NCI-H1092 (cell line): ENCODE measurements around the gene HS3ST3A1.

Source experiments
- DNase-seq: peaks from one replicate; lab custom pipeline; 2025; lab: John Stamatoyannopoulos, UW

Gene HS3ST3A1

DNA sequence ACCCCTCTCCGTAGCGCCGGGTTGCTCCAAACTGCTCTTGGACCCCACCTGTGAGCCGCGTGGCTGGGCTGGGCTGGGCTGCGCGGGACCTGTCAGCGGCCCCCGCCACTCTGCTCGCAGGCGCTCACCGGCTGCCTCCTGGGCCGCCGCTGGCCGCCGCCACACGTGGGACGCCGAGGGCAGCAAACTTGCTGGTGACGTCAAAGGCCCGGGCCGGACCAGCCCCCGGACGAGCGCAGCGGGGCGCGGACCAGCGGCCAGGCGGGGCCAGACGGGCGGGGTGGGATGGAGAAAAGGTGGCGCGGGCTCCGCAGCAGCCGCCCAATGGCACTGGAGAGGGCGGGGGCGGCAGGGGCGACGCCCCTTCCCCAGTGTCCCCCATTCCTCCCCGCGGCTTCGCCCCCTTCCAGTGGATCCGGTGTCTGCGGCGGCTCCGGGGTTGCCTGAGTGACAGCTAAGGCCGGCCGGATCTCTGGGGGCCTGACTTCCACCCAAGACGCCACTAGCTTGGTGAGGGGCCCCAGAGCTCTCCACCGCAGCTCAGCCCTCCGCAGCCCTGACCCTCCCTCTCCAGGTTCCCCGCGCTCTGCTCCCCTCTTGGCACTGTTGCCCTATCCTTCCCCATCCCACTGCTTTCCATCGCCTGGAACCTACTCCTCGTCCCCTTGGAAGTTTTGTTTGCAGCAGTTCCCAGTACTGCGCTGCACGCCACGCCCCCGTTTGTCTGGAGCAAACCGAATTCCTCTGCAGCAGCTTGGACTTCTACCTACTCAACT lies at the start of gene HS3ST3A1:
Gene HS3ST3A1, minus strand, starts transcription at position 154 of the 776 bp plus-strand sequence. CDS start 800 bp downstream, outside the sequence.
- DNase-seq, result no peak

DNA sequence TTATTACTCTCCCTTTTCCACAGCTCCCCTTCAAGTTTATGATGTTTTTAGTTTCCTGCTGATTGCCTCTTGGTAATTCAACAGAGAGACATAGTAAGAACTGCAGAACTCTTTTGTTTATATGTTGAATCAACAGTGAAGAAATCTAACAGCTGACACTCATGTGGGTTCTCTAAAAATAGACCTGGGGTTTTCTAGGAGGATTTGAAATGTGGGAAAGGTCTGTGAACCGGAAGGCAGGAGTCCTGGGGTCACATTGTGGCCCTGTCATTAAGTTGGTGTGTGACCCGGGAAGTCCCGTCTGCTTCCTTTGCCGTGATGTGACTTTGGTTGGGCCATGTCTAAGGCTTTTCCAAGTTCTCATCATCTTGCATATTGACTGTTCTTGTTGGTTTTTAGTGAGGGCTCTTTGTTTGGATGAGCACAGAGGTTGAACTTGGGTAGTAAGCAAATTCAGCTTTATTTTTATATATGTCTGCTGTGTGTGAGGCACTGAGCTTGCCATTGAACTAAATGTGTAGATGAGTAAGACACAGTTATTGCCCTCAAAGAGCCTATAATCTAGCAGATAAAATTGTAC lies 48.5 kb upstream of the HS3ST3A1 start:
- DNase-seq, result no peak

DNA sequence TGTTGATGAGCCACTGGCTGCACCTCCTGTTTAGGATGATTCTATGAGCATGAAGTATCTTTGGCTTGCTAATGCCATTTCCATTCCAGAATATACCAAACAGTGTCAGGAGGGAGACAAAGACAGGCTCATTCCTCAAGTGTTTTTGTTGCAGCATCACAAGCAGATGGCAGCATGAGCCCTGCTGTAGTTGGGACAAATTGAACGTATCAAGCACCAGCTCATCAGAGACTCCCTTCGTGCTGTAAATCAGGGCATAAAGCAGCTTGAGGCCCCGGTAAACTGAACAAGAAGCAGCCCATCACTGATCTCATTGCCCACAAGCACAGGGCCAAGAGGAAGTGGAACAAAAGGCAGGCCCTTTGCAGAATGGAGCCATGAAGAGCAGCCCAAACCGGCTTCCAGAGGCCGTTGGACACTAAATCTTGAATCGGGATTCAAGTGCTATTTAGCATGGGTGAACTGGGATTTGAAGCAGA lies 45.9 kb upstream of the HS3ST3A1 start:
- DNase-seq, result no peak

DNA sequence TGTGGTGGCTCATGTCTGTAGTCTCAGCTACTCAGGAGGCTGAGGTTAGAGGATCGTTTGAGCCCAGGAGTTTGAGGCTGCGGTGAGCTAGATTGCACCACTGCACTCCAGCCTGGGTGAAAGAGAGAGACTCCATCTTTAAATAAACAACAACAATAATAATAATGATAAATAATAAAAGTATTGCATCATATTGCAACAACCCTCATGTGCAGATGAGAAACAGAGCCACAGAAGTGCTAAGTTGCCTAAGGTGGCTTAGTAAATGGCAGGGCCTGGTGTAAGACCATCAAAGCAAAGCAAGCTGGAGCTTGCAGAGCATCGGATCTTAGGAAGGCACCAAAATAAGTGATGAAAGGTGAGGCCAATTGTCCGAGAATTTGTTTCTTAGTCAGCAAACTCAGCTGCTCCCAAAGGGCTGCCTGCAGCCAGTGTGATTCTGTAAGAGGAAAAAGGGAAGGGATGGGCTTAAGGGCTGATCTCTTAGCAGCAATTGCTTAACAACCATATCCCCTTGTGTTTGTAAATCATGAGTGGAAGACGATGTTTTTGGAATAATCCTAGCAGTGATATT lies 45.3 kb upstream of the HS3ST3A1 start:
- no peak for DNase-seq

DNA sequence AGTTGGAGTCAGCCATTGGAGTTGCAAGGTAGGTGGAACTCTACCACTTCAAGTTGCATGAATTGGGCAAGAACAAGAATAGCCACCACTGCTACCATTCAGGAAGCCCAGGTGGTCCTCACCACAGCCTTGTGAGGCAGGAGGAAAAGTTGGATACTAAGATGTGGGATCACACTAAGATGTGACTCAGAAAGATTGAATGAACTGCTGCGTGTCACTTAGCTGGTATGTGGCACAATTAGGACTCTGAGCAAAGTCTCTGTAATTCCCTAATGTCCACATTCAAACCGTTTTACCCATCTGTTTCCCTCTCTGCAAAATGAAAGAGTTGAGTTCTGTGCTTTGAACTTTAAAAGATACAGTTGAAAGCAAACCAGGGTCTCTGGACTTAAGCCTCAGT lies 44.7 kb upstream of the HS3ST3A1 start:
- DNase-seq, result no peak

DNA sequence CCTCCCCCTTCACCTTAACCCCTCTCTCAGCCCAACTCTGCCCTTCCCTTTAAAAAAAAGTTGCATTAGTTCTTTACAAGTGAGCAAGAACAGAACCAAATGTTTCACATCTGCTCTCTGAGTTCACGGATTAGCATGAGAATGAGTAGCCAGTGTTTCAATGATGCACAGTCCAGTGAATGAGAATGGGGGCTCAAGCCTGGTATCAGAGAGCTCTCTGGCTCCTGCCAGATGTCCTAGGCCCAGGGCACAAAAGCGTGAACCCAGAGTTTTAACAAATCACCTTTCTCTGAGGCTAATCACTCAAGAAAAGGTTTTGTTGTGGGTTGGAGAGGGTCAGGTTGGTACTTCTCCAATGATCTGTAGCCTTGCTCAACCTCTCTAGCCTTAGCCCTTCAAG lies 41.5 kb upstream of the HS3ST3A1 start:
- DNase-seq, result no peak

DNA sequence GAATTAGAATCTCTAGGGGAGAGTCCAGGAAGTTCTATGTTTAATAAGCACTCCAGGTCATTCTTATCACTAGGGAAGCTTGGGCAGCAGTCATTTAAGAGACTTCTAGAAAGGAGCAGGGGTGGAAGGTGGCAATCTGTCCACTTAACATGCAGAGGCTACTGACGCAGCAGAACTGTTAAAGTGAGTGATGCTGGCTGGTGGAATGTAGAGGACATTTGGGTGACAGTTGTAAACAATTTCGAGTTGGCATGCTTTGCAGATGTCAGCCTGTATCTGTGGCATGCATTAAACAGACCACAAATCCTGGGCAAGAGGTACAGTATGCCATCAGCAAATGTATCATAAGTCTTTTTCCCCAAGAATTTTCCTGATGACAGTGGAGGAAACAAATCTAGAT lies 40.5 kb upstream of the HS3ST3A1 start:
- DNase-seq, result no peak

DNA sequence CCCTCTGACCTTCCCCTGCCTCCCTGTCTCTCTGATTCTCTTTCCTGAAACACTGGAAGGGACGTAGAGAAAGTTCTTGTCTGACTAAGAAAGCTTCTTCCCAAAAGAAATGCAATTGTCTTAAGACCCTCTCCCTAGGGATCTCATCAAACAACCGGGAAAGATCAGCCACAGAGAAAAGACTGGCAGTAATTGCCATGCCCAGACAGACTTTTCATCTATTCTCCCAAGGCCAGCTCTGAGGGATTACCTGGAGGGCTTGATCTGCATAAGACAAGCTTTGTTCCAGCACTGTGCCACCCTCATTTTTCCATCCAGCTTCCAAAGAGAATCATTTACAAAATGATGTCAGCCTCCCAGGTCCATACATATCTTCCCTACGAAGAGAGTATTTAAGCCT lies 38.8 kb upstream of the HS3ST3A1 start:
- DNase-seq, result no peak

DNA sequence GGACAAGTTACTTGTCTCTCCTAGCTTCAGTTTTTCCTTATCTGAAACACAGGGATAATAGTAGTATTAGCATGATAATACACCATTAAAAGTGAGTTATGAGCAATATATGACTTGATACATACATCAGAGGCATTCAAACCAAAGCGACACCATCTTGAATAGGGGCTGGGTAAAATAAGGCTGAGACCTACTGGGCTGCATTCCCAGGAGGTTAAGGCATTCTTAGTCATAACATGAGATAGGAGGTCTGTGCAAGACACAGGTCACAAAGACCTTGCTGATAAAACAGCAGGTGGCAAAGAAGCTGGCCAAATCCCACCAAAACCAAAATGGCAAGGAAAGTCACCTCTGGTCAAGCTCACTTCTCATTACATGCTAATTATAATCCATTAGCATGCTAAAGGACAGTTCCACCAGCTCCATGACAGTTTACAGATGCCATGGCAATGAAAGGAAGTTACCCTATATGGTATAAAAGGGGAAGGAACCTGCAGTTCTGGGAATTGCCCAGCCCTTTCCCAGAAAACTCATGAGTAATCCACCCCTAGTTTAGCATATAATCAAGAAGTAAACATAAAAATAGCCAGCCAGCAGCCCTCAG lies 37.2 kb upstream of the HS3ST3A1 start:
- no peak for DNase-seq

DNA sequence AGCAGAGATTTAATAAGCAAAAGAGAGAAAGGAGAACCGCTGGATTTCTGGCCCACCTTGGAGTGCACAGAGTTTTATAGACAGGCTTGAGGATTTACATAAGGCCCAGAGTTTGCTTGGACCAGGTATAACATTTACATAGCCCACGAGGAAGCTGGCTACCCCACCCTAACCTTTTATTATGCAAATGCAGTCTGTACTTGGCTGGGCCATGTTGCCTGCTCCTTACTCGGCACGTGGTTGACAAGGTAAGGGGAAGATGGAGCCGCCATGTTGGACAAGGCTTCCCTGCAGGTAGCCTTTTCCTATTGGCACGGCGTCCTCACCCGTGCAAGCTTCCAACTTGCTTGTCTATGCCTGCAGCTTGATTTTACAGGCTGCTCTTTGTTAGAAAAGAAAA lies 35.2 kb upstream of the HS3ST3A1 start:
- no peak for DNase-seq

DNA sequence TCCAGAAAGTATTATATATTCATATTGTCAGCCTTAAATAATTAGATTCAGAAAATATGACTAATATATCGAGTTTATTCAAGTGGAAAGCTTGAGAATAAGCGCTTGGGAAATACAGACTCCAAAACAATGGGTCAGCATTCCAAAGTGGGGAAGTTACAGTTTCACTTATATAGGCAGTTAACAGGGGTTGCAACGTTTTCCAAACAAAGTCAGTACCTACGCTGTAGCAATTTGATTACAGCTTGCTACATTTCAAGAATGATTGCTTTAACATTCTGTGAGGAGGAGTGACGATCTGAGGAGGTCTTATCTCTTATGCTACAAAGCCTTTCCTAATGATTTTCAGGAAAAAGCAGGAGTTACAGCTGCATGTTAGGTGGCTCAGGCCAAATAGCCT lies 34.2 kb upstream of the HS3ST3A1 start:
- no peak for DNase-seq

DNA sequence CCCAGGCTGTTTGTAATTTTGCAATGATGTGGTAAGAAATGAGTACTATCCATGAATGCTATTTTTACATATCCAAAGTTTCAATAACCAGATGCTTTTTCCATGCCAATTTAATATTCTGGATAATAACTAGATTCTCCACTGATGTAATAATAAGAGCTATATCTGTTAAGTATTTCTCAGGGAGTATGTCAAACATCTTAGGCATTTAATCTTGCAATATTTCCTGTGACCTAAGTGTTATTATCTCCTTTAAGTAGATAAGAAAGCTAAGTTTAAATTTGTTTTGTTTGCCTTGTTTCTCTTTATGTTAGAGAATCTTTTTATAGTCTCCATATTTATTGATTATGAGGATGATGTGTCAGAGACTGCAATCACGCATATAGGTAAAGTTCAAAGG lies 32.3 kb upstream of the HS3ST3A1 start:
- no peak for DNase-seq

DNA sequence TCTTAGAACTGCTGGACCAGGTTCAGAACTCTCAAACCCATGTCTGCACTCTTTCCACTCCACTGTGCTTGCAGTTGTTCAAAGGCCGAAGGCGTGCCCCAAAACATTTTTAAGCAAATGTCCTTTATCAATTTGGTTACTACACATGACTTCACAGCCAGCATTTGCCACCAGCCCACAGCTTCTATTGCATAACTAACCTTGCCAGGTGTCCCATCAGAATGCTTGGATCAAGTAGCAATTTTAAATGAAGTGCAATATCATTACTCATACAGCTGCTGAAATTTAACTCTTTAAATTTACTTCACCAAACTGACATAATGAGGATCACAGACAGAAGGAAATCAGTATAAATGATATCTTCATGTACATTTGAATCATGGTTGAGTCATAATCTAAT lies 29.8 kb upstream of the HS3ST3A1 start:
- no peak for DNase-seq

DNA sequence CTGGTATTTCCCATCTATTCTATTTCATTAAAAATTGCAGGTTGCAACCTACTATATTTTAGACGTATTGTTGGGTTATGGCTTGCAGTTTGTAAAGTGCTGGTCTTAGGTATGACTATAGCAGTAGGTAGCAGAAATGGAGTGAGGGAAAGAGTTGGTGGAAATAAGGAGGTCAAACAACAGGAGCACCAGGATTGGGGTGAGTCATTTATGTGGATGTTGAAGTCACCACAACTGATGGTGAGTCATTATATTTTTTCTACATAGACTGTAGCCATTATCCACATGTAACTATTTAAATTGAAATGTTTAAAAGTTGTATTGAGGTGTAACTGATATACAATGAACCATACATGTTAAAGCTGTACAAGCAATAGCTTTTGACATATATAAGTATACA lies 25.0 kb upstream of the HS3ST3A1 start:
- no peak for DNase-seq

DNA sequence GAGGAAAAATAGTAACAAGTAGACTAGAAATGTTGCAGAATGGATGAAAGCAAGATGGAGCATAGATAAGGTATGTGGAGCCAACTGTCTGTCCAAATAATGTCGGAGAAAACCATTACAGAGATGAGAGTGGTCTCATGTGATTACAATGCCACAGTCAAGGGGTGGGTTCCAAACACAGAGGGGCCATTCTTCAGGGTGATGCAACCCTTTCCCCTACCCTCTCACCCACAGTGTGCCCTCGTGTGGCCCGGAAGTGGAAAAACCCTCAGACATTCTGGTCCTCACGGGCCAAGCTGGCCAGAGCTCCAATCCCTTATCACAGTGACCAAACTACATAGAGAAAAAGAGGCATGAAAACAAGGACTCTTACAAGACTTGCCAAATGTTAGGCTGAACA lies 17.7 kb upstream of the HS3ST3A1 start:
- DNase-seq, result no peak

DNA sequence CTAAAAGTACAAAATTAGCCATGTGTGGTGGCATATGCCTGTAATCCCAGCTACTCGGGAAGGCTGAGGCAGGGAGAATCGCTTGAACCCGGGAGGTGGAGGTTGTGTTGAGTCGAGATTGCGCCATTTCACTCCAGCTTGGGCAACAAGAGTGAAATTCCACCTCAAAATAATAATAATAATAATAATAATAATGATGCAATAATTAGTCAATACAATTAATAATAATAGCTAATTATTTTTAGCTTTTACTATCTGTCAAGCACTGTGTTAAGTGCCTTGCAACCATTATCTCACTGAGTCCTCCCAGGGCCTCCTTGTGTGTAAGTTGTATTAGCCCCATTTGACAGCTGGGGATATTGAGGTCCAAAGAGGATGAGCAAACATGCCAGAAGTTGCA lies 14.3 kb upstream of the HS3ST3A1 start:
- DNase-seq, result no peak

DNA sequence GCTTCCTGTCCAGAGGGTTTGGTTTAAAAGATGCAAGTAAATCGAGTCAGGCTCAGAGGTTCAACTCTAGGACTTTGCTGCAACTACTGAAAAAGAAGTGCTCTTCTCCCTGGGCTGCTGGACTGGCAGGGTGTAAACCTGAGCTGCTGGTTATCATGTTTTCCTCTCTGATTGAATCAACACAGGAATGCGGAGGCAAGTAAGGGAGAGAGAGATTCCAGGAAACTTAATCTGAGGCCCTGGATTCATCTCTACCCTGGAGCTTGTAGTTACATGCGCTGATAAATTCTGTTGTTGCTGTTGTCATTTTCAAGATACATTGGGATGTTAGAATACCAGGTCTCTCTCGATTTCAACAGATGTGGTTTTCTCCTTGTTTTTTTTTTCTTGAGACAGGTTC lies 8.2 kb upstream of the HS3ST3A1 start:
- DNase-seq, result no peak

DNA sequence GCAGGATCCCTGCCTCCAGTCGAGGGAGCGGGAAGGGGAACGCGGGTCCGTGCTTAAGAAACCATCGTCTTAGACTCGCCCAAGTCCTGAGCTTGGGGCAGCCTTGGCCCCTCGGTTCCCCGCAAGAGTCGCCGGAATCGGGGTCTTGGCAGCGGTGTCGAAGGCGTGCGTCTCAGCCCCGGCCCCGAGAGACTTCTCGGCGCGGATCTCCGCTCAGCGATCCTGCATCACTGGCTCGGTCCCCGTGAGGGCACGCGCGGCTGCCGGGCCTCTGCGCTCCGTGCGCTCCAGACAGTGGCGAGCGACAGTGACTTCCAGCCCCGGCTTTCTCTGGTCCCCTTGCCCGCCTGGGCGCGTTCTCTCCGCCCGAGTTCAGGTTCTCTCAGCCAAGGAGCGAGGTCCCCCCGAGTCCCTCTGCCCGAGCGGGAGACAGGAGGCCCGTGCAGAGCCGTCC lies 380 bp downstream of the HS3ST3A1 start:
- no peak for DNase-seq

DNA sequence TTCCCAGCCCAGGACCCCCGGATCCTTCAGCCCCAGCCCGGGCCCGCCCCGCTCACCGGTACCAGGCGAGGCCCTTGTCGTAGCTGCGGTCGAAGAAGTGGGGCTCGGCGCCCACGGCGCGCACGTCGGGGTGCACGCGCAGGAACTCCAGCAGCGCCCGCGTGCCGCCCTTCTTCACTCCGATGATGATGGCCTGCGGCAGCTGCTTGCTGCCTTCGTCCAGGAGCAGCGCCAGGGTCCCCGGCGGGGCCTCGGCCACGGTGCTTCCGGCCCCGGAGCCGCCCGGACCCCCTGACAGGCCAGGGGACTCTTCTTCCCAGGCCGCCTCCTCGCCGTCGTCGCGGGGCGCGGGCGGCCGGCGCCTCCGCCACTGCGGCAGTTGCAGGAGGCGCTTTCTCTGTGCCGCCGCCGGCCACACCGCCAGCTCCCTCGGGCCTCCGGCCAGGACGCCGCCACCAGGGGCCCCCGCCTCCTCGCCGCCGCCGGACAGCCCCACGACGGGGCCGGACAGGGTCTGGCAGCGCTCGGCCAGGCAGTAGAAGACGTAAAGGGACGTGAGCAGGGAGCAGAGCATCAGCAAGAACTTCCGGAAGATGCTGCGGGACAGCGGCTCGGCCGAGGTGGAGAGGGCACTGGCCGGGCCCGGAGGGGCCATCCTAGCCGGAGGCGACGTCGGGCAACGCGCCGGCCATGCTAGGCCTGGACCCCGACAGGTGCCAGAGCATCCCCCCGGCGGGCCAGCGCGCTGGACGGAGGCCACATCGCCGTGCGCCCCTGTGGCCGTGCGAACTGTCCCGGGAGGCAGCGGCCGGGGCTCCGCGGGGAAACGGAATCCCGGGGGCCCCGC lies 1.0 kb downstream of the HS3ST3A1 start:
- no peak for DNase-seq

DNA sequence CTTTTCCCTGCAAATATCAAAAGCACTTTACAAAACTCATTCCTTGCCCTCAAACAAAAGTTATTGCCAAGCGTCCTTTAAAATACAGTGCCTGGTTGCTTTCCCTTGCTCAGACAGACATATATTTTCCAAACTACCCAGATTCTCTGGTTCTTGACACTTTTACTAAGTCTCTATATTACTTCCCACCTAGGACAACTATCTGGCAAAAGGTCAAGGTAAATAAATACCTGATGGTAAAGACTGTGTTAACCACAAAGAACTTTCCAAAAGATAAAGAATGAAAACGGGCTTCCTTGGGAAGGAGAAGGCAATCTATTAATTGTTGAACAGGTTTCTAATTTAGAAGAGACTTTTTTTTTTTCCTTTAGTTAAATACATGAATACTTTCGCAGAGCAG lies 1.9 kb downstream of the HS3ST3A1 start:
- no peak for DNase-seq

DNA sequence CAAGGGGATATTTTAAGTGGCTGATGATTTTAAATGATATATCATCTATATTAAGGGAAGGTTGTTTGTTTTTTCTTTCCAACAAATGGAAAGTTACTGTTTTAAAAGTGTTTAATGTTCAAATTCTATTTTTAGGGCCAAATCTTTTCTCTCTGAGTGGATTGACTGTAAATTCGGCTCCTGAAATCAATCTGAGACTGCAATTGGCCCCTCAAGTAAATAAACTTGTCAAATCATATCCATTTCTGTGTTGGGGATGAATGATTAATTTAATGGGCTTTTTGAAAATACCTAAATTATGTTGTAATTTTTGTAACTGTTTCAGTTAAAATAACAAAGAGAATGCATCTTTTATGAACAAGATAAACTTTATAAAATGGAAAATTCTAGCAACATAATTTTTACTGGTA lies 2.6 kb downstream of the HS3ST3A1 start:
- DNase-seq, result no peak
